ENCODE results near the gene CFAP61.
"Not testable (repeated sequence)": the region's sequence is repeated elsewhere in the genome, so short reads cannot be mapped to it uniquely, and the experiment has no call there.

CFAP61 gene

GRCh38 chr20:20342066-20342465 lies 289.7 kb downstream of the CFAP61 start:
- no peak overlapping the region for H3K4me3 ChIP-seq (ENCODE audit: low read depth, low read length)
- no peak for DNase-seq
- in situ Hi-C loops (cut with HindIII; ENCODE audit: low pct_ligation_motif_present, low sequenced_read_pairs), result no loop called here
- no peak for TF ChIP-seq CTCF (IDR thresholded peaks at IDR 0.05; ENCODE audit: low read depth, low read length, missing control alignments)
- no peak overlapping the region for H3K27ac ChIP-seq
- no peaks in the 10 kb centered on the region for H3K27me3 ChIP-seq (replicated peaks)
- no peaks in the 10 kb centered on the region for H3K36me3 ChIP-seq (replicated peaks)

GRCh38 chr20:20343932-20344331 lies 291.6 kb downstream of the CFAP61 start:
- Histone ChIP-seq H3K27me3 (replicated peaks) (no peaks in the 10 kb centered on the region), H3K4me3 (ENCODE audit: low read depth, low read length) (no peak overlapping the region), H3K36me3 (replicated peaks) (no peaks in the 10 kb centered on the region), H3K27ac (no peak overlapping the region)
- in situ Hi-C loops (cut with HindIII; ENCODE audit: low pct_ligation_motif_present, low sequenced_read_pairs), result no loop called here
- DNase-seq, result no peak
- TF ChIP-seq CTCF (IDR thresholded peaks at IDR 0.05; ENCODE audit: low read depth, low read length, missing control alignments), result no peak

- in situ Hi-C loops (cut with HindIII; ENCODE audit: low pct_ligation_motif_present, low sequenced_read_pairs), result no loop called here
- no peaks in the 10 kb centered on the region for H3K36me3 ChIP-seq (replicated peaks)
- no peak overlapping the region for H3K27ac ChIP-seq
- no peak for TF ChIP-seq CTCF (IDR thresholded peaks at IDR 0.05; ENCODE audit: low read depth, low read length, missing control alignments)
- H3K4me3 ChIP-seq (ENCODE audit: low read depth, low read length), result no peak overlapping the region
- no peaks in the 10 kb centered on the region for H3K27me3 ChIP-seq (replicated peaks)
- DNase-seq, result no peak
These were observed 292.1 kb downstream of the CFAP61 start for GRCh38 chr20:20344476-20344875.

DNA sequence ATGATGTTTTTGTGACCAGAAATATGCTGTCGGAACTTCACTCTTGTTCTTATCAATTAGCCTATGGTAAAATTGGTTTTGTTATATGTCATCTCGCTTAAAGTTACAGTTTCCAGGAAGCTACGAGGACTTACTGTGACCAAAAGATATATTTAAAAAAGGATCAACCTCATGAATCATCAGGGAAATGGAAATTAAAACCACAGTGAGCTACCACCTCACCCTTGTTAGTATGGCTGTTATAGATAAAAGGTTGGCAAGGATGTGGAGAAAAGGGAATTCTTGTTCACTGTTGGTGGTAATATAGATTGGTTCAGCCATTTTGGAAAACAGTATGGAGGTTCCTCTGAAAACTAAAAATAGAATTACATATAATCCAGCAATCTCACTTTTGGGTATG lies 301.2 kb downstream of the CFAP61 start:
- H3K36me3 ChIP-seq (replicated peaks), result no peaks in the 10 kb centered on the region
- no peak for DNase-seq
- no peaks in the 10 kb centered on the region for H3K27me3 ChIP-seq (replicated peaks)
- H3K4me3 ChIP-seq (ENCODE audit: low read depth, low read length), result no peak overlapping the region
- TF ChIP-seq CTCF (IDR thresholded peaks at IDR 0.05; ENCODE audit: low read depth, low read length, missing control alignments), result no peak
- no peak overlapping the region for H3K27ac ChIP-seq
- in situ Hi-C loops (cut with HindIII; ENCODE audit: low pct_ligation_motif_present, low sequenced_read_pairs), result no loop called here

GRCh38 chr20:20355503-20355902 lies 303.2 kb downstream of the CFAP61 start:
- H3K4me3 ChIP-seq (ENCODE audit: low read depth, low read length); in situ Hi-C loops (cut with HindIII; ENCODE audit: low pct_ligation_motif_present, low sequenced_read_pairs); H3K36me3 ChIP-seq (replicated peaks); H3K27me3 ChIP-seq (replicated peaks); H3K27ac ChIP-seq; DNase-seq: not testable (repeated sequence)

- no peaks in the 10 kb centered on the region for H3K36me3 ChIP-seq (replicated peaks)
- DNase-seq, result no peak
- no peak overlapping the region for H3K27ac ChIP-seq
- in situ Hi-C loops (cut with HindIII; ENCODE audit: low pct_ligation_motif_present, low sequenced_read_pairs), result no loop called here
- no peak for TF ChIP-seq CTCF (IDR thresholded peaks at IDR 0.05; ENCODE audit: low read depth, low read length, missing control alignments)
- peaks cover 28% of the 10 kb centered on the region for H3K27me3 ChIP-seq (replicated peaks)
- H3K4me3 ChIP-seq (ENCODE audit: low read depth, low read length), result no peak overlapping the region
These were observed 306.5 kb downstream of the CFAP61 start for GRCh38 chr20:20358801-20359200.
